Right lobe of liver (tissue), 6 donors: ENCODE results near the gene SLC11A1. TPM values are rescaled to one million over a fixed set of nuclear protein-coding genes. Genes with fewer than 3 reads are reported as not detected.

Experiments used
- ATAC-seq, 4 donors: fragments of 200-7000 bp; cut with Tn5 transposase; one replicate each; pipeline ENCODE4 v1.9.1; 2020; ENCODE audit warnings: mild to moderate bottlenecking in 4 of 4, moderate library complexity in 4 of 4
- DNase-seq, 3 donors: peaks; one replicate each; pipeline ENCODE4 v3.0.0-alpha.2; 2020
- H3K27ac ChIP-seq, 3 donors: fragments of 200-600 bp; one replicate each; pipeline ENCODE4 v1.8.0; 2022
- H3K27me3 ChIP-seq, 2 donors: fragments of 200-600 bp; one replicate each; pipeline ENCODE4 v1.8.0; 2022
- H3K36me3 ChIP-seq, 4 donors: fragments of 200-600 bp; sonication (generic) in 1 of 4; one replicate each; pipeline versions ENCODE4 v1.5.1 to v1.8.0; 2017 to 2022; ENCODE audit warnings: control low read depth in 1 of 4
- H3K4me1 ChIP-seq, 4 donors: fragments of 200-600 bp; sonication (generic) in 1 of 4; one replicate each; pipeline versions ENCODE4 v1.5.1 to v1.8.0; 2017 to 2022; ENCODE audit warnings: control low read depth in 1 of 4
- H3K4me3 ChIP-seq, 3 donors: fragments of 200-600 bp; one replicate each; pipeline ENCODE4 v1.8.0; 2022
- H3K9me3 ChIP-seq, 4 donors: fragments of 200-600 bp; sonication (generic) in 1 of 4; one replicate each; pipeline versions ENCODE4 v1.5.1 to v1.8.0; 2017 to 2022; ENCODE audit warnings: control low read depth in 1 of 4
- POLR2A ChIP-seq: fragments of 450-650 bp; IDR thresholded peaks from one replicate; pipeline ENCODE4 v1.6.1; 2017; ENCODE audit warnings: antibody characterized with exemption, mild to moderate bottlenecking
- WGBS: methylation state at CpG from one replicate; pipeline ENCODE4 v1.1.6; 2018; ENCODE audit warnings: low coverage, low lambda C conversion rate; ENCODE audit not compliant: insufficient coverage; ENCODE audit errors: missing lambda C conversion rate; 5-methylcytosine and 5-hydroxymethylcytosine counted together
- intact Hi-C, 2 donors: fragments of 100-400 bp; cut with DNase I; formaldehyde crosslinking; loops; one replicate each; pipeline versions ENCODE4 v1.11.2 to v1.14.1; 2022
- total RNA-seq, 6 experiments: library from RNA; depleted of rRNA in 2 of 6; stranded (reverse); fragments of >200 nt in 2 of 6; fragmentation: NEBNext Ultra II Directional in 3 of 6; extraction: Animal tissue kit (Norgen Biotek cat#: 25700) in 3 of 6; gene quantifications; one replicate each; pipeline versions ENCODE4 v1.1.0 to v1.2.4, GENCODE V29; 2016 to 2023
- TF ChIP-seq, protein P1 (sequence below), 4 donors: fragments of 200-600 bp in 3 of 4; fragments of 450-650 bp in 1 of 4; IDR thresholded peaks; one replicate each; pipeline versions ENCODE4 v1.5.1 to v1.8.0; 2016 to 2022; ENCODE audit warnings: antibody characterized with exemption in 4 of 4, mild to moderate bottlenecking in 2 of 4
- donor health status: DM: no; HTN: yes; CAD: no.
- donor health status: DM: no; HTN: no; CAD: no.
- donor health status: DM: no; HTN: no; CAD: no.
- donor health status: DM: no; HTN: yes; CAD: no.
- donor health status: DM: no; HTN: yes; CAD: no.

Gene SLC11A1
- total RNA-seq, 6 experiments from 2014 or later, result 4.2 to 13.2 (median 11.0) TPM

- H3K4me1 ChIP-seq, result peaks cover 0 to 12% (median 0%) of the 10 kb centered on the region in 4 donors
- no peaks in the 10 kb centered on the region for H3K27me3 ChIP-seq
- ATAC-seq, result no peak
- no peaks in the 10 kb centered on the region for H3K9me3 ChIP-seq
- intact Hi-C loops, result loop anchor here in 1 of 2 donors (10.0 kb wide), 1 partner anchor 88 kb away; no protein-coding TSS in a partner anchor
- H3K27ac ChIP-seq, result no peak overlapping the region
- WGBS, result 83% methylated on average over 1 of the region's 5 CpGs
- DNase-seq, result no peak
- no peak overlapping the region for H3K4me3 ChIP-seq
- no peaks in the 10 kb centered on the region for H3K36me3 ChIP-seq
- TF ChIP-seq POLR2A, result no peak
- TF ChIP-seq, protein P1, sequence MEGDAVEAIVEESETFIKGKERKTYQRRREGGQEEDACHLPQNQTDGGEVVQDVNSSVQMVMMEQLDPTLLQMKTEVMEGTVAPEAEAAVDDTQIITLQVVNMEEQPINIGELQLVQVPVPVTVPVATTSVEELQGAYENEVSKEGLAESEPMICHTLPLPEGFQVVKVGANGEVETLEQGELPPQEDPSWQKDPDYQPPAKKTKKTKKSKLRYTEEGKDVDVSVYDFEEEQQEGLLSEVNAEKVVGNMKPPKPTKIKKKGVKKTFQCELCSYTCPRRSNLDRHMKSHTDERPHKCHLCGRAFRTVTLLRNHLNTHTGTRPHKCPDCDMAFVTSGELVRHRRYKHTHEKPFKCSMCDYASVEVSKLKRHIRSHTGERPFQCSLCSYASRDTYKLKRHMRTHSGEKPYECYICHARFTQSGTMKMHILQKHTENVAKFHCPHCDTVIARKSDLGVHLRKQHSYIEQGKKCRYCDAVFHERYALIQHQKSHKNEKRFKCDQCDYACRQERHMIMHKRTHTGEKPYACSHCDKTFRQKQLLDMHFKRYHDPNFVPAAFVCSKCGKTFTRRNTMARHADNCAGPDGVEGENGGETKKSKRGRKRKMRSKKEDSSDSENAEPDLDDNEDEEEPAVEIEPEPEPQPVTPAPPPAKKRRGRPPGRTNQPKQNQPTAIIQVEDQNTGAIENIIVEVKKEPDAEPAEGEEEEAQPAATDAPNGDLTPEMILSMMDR (IDR thresholded peaks at IDR 0.05), result no peak
These were observed 10.4 kb downstream of the SLC11A1 start for GRCh38 chr2:218392459-218392858.

GRCh38 chr2:218392891-218393462 is 10.9 kb downstream of the SLC11A1 start:
- intact Hi-C loops, result loop anchor here in 1 of 2 donors (10.0 kb wide), 1 partner anchor 88 kb away; no protein-coding TSS in a partner anchor
- H3K36me3 ChIP-seq, result no peaks in the 10 kb centered on the region
- H3K4me3 ChIP-seq, result no peak overlapping the region
- peaks cover 0 to 13% (median 0%) of the 10 kb centered on the region in 4 donors for H3K4me1 ChIP-seq
- no peak for ATAC-seq
- H3K27me3 ChIP-seq, result no peaks in the 10 kb centered on the region
- TF ChIP-seq, protein P1 (IDR thresholded peaks at IDR 0.05), result no peak
- no peak for TF ChIP-seq POLR2A
- no peak overlapping the region for H3K27ac ChIP-seq
- 78% methylated on average over 10 of the region's 16 CpGs for WGBS
- no peaks in the 10 kb centered on the region for H3K9me3 ChIP-seq
- DNase-seq, result peak in 1 of 3 donors; percentile 4

DNA sequence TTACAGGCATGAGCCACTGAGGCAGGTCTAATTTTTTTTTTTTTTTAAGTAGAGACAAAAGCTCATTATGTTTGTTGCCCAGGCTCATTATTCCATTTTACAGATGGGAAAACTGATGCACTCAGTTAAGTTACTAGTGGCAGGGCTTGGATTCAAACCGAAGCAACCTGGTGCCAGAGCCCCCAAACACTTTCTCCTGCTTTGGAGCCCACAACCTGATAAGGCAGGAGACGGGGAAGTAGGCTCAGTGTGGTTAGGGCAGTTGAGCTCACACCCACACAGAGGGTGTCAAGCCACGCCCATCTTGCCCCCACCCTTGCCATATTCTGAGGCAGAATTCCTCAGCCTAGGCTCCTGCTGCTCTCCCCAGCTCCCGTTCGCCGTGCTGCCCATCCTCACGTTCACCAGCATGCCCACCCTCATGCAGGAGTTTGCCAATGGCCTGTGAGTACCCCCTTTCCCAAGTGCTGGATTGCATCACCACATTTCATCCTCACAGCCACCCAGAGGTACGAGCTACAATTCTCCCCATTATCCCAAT is 11.7 kb downstream of the SLC11A1 start:
- peak in 1 of 3 donors; percentile 37 for DNase-seq
- Histone ChIP-seq H3K27me3 (no peaks in the 10 kb centered on the region), H3K4me1 (peaks cover 0 to 13% (median 0%) of the 10 kb centered on the region in 4 donors), H3K27ac (no peak overlapping the region), H3K4me3 (no peak overlapping the region), H3K9me3 (no peaks in the 10 kb centered on the region), H3K36me3 (no peaks in the 10 kb centered on the region)
- intact Hi-C loops, result loop anchor here in 1 of 2 donors (10.0 kb wide), 1 partner anchor 89 kb away; no protein-coding TSS in a partner anchor
- no peak for ATAC-seq
- TF ChIP-seq, protein P1 (IDR thresholded peaks at IDR 0.05), result no peak
- TF ChIP-seq POLR2A, result no peak
- WGBS, result 44% methylated on average over 2 of the region's 8 CpGs

DNA sequence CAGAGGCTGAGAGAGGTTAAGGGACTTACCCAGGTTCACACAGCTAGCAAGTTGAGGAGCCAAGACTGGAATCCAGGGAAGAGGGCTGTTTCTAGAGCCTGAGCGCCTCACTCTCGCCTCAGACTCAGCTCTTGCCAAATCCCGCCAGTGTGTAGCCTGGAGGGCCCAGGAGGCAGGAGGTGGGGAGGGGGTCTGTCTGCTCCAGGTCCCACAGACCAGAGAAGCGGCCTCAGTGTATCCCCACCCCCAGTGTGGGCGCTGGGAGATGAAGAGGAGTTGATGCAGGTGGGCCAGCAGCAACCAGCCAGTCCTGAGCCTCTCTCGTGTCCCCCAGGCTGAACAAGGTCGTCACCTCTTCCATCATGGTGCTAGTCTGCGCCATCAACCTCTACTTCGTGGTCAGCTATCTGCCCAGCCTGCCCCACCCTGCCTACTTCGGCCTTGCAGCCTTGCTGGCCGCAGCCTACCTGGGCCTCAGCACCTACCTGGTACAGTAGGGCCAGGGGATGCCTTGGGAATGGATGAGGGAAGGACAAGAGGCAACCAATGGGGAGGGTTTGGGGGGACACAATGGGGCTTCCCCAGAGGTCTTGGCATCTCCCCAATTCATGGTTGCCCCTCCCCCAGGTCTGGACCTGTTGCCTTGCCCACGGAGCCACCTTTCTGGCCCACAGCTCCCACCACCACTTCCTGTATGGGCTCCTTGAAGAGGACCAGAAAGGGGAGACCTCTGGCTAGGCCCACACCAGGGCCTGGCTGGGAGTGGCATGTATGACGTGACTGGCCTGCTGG is 12.4 kb downstream of the SLC11A1 start:
- no peak for TF ChIP-seq POLR2A
- TF ChIP-seq, protein P1 (IDR thresholded peaks at IDR 0.05), result no peak
- Histone ChIP-seq H3K27me3 (no peaks in the 10 kb centered on the region), H3K4me3 (no peak overlapping the region), H3K36me3 (no peaks in the 10 kb centered on the region), H3K4me1 (peaks cover 0 to 13% (median 0%) of the 10 kb centered on the region in 4 donors), H3K9me3 (no peaks in the 10 kb centered on the region), H3K27ac (no peak overlapping the region)
- ATAC-seq (no peak), DNase-seq (peak in 1 of 3 donors; percentile 64)
- intact Hi-C loops, result loop anchor here in 1 of 2 donors (10.0 kb wide), 1 partner anchor 90 kb away; no protein-coding TSS in a partner anchor
- 83% methylated on average over 8 of the region's 13 CpGs for WGBS
